SK-N-SH (cell line): Measurements from ENCODE around the gene TNFRSF4. TPM values are rescaled to one million over a fixed set of nuclear protein-coding genes. Genes with fewer than 3 reads are reported as not detected.

Source experiments
- GATA2 ChIP-seq: sonication (generic); formaldehyde crosslinking; IDR thresholded peaks from 2 replicates; pipeline ENCODE4 v1.5.0; 2020; ENCODE audit warnings: mild to moderate bottlenecking, missing genetic modification reagents
- MXI1 ChIP-seq: IDR thresholded peaks from 2 replicates; pipeline ENCODE4 v1.6.1; 2012; ENCODE audit warnings: mild to moderate bottlenecking, low read depth, low read length, improper control_type of control experiment
- NRF1 ChIP-seq: IDR thresholded peaks from 2 replicates; pipeline ENCODE4 v1.6.1; 2012; ENCODE audit warnings: low read depth, mild to moderate bottlenecking, low read length
- RXRA ChIP-seq: IDR thresholded peaks from 2 replicates; pipeline ENCODE4 v1.4.0; 2012; ENCODE audit warnings: low read depth, mild to moderate bottlenecking, borderline replicate concordance
- polyA plus RNA-seq, 3 experiments: library from polyadenylated mRNA; depleted of rRNA; stranded (reverse); fragments of >200 nt; gene quantifications; 2 replicates each; pipeline ENCODE4 v1.2.3, GENCODE V29; 2012
- TF ChIP-seq, protein P1 (sequence below): IDR thresholded peaks from 2 replicates; pipeline ENCODE4 v1.6.1; 2012; ENCODE audit warnings: mild to moderate bottlenecking, low read depth, low read length, moderate library complexity
- TF ChIP-seq, protein P2 (sequence below): fragments of 200-600 bp; sonication (generic); IDR thresholded peaks from 2 replicates; pipeline ENCODE4 v1.6.1; 2017; ENCODE audit warnings: antibody characterized with exemption, mild to moderate bottlenecking, moderate library complexity
- TF ChIP-seq, protein P3 (sequence below): IDR thresholded peaks from 2 replicates; pipeline ENCODE4 v1.4.0; 2012; ENCODE audit warnings: low read depth, borderline replicate concordance
- TF ChIP-seq, protein P4 (sequence below): IDR thresholded peaks from 2 replicates; pipeline ENCODE4 v1.4.0; 2012; ENCODE audit warnings: low read depth, borderline replicate concordance

TNFRSF4 gene
- polyA plus RNA-seq, 1 of the 3 experiments (the other 2 are of a cell fraction) = not detected

DNA sequence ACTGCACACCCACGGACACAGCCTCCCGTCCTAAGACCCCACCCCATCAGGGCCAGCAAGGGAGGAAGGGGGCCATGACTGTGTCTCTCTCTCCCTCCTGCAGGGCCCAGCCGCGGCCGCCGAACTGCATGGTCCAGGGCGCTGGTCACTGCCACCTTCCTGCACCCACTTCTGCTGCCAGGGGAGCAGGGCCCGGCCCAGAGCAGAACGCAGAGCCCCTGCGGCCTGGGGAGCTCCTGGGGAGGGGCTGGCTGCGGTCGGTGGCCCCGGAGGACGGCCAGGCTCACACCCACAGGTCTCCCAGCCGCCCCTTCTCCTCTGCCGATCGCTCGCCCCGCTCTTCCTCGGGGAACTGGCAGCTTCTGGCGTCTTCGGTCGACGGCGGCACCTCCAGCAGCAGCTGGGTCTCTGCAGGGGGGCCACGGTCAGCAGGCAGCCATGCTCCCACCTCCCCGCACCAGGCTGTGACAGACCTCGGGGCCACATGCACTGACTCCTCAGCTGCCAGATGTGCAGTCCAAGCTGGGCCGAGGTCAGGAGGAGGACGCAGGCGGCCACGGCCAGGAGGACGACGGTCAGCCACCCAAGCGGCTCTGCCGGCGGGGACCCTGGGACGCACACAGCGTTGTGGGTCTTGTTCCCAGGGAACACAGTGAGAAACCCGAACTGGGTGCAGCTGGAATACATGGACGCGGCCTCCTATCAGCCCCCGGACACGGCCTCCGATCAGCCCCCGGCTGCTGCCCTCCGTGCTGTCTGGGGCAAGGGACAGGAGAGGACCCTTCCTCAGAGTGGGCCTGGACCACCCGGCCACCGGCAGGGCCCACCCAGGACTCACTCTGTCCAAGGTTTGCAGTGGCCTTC lies 10.2 kb downstream of the TNFRSF4 start (continued):
- TF ChIP-seq, protein P1, sequence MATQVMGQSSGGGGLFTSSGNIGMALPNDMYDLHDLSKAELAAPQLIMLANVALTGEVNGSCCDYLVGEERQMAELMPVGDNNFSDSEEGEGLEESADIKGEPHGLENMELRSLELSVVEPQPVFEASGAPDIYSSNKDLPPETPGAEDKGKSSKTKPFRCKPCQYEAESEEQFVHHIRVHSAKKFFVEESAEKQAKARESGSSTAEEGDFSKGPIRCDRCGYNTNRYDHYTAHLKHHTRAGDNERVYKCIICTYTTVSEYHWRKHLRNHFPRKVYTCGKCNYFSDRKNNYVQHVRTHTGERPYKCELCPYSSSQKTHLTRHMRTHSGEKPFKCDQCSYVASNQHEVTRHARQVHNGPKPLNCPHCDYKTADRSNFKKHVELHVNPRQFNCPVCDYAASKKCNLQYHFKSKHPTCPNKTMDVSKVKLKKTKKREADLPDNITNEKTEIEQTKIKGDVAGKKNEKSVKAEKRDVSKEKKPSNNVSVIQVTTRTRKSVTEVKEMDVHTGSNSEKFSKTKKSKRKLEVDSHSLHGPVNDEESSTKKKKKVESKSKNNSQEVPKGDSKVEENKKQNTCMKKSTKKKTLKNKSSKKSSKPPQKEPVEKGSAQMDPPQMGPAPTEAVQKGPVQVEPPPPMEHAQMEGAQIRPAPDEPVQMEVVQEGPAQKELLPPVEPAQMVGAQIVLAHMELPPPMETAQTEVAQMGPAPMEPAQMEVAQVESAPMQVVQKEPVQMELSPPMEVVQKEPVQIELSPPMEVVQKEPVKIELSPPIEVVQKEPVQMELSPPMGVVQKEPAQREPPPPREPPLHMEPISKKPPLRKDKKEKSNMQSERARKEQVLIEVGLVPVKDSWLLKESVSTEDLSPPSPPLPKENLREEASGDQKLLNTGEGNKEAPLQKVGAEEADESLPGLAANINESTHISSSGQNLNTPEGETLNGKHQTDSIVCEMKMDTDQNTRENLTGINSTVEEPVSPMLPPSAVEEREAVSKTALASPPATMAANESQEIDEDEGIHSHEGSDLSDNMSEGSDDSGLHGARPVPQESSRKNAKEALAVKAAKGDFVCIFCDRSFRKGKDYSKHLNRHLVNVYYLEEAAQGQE = no peak
- TF ChIP-seq NRF1 (no peak), MXI1 (no peak), RXRA (no peak), GATA2 (no peak)
- TF ChIP-seq, protein P2, sequence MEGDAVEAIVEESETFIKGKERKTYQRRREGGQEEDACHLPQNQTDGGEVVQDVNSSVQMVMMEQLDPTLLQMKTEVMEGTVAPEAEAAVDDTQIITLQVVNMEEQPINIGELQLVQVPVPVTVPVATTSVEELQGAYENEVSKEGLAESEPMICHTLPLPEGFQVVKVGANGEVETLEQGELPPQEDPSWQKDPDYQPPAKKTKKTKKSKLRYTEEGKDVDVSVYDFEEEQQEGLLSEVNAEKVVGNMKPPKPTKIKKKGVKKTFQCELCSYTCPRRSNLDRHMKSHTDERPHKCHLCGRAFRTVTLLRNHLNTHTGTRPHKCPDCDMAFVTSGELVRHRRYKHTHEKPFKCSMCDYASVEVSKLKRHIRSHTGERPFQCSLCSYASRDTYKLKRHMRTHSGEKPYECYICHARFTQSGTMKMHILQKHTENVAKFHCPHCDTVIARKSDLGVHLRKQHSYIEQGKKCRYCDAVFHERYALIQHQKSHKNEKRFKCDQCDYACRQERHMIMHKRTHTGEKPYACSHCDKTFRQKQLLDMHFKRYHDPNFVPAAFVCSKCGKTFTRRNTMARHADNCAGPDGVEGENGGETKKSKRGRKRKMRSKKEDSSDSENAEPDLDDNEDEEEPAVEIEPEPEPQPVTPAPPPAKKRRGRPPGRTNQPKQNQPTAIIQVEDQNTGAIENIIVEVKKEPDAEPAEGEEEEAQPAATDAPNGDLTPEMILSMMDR = no peak
- TF ChIP-seq, protein P3, sequence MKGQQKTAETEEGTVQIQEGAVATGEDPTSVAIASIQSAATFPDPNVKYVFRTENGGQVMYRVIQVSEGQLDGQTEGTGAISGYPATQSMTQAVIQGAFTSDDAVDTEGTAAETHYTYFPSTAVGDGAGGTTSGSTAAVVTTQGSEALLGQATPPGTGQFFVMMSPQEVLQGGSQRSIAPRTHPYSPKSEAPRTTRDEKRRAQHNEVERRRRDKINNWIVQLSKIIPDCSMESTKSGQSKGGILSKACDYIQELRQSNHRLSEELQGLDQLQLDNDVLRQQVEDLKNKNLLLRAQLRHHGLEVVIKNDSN = no peak
- TF ChIP-seq, protein P4, sequence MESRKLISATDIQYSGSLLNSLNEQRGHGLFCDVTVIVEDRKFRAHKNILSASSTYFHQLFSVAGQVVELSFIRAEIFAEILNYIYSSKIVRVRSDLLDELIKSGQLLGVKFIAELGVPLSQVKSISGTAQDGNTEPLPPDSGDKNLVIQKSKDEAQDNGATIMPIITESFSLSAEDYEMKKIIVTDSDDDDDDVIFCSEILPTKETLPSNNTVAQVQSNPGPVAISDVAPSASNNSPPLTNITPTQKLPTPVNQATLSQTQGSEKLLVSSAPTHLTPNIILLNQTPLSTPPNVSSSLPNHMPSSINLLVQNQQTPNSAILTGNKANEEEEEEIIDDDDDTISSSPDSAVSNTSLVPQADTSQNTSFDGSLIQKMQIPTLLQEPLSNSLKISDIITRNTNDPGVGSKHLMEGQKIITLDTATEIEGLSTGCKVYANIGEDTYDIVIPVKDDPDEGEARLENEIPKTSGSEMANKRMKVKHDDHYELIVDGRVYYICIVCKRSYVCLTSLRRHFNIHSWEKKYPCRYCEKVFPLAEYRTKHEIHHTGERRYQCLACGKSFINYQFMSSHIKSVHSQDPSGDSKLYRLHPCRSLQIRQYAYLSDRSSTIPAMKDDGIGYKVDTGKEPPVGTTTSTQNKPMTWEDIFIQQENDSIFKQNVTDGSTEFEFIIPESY = no peak
